Stimulated activated CD8-positive, alpha-beta memory T cell treated with anti-CD3 and anti-CD28 coated beads, Interleukin-15, amount 100 ng/mL, for 24 hours (primary cell): ENCODE data around the gene LYRM4.

ENCODE experiments used
- DNase-seq: peaks from one replicate; pipeline ENCODE4 v3.0.0-alpha.2; 2020; ENCODE audit warnings: low read depth

Gene LYRM4

DNA sequence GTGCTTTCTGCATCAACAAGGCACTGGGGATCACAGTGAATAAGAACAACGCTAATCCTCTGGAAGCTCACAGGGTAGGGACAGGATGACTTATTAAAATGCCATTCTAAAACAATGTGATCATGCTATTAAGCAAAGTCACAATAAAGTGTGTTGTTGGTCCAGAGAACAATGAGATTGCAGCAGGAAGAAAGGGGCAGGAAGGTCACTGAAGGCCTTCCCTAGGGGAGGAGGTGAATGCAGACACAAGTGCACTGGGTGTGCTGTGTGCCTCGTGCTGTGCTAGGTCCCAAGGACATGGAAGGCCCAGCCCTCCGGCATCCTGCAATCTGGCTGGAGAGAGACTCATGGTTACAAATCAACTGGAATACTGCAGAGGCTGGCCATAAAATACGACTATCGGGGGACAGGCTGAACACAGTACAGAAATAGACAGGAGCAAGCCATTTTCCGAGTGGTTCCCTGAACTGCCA, 55.7 kb downstream of the LYRM4 start:
- no peak for DNase-seq

DNA sequence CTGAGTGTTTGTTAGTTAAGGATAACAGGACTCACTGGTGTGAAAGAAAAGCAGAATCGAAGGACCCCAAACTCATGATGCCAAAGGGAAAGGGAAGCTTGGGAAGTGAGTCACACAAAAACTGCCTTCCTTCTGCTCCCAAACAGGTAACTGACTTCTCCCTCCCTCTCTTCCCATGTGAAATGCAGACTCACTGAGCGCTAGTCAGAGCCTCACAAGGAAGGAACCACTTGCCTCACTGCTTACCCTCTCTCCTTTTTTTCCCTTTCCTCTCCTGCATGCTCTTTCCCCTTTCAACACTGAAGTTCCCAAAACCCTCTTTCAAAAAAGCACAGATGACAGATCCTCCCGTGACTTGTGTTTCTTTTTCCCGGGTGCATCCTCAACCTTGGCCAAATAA, 56.4 kb downstream of the LYRM4 start:
- no peak for DNase-seq

DNA sequence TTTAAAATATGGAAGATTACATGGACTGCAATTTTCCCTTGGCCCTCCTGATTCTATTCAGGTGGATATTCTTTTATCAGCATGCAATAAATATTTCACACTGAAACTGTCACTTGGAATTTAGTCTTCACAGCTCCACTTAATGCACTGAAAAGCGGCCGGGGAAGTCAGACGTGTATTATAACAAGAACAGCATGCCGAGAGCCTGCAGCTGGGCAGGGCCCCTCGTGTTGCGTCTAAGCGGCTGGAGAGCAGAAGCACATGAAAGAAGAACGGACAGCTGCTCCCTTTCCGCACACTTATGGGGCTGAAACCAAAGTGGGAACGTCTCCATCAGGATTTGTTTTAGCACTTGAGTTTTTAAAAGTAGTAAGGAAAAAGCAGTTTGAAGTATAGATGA, 57.2 kb downstream of the LYRM4 start:
- DNase-seq: no peak

DNA sequence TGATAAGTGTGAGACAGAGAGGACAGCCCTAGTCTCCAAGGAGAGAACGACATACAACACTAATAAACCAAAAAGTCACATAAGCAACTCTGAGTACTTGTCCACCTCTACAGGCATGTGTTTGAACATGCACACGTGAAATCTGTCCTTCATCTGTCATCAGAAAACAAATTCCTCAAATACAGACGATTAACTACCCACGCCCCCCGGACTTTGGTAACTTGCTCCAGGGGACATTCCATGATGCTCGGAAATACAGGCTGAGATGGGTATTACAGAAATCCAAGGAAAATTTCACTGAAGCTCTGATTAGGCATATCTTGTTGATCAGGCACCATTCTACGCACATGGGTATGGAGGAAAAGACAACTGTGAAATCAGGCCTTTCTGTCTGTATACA, 57.8 kb downstream of the LYRM4 start:
- DNase-seq: no peak

DNA sequence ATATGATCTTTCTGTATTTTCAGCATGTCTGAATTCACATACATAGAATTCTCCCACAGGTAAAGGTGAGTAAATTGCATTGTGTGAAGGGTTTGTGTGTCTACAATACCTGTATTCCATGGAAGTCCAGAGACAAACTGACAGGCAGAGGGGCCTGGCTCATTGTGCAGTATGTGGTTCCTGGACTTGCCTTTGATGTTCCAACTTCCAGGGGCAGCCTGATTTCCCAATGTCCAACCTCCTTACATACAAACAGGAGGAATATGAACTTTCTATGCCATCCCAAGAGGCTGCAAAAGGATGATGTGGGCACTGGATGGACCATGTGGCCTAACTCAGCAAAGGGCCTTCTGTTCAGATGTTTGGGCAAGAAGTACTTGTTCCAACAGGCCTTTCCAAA, 58.5 kb downstream of the LYRM4 start:
- no peak for DNase-seq

DNA sequence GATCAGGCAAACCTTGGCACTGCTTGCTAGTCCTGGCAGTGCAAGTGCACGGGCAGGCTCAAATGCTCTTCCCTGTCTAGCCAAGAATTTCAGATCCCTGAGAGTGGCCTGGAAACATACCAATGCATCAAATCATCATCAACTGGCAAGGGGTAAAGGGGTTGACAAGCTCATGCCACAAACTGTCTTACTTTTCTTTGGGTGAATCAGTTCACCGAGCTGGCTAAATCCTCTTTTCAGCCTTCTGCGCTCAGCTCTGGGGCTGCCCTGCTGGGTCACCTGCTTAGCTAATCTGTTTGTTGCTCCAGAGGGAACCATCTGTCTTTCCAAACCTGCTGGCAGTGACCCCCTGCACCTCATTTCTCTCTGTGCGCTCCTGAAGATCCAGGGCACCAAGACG, 59.5 kb downstream of the LYRM4 start:
- no peak for DNase-seq

DNA sequence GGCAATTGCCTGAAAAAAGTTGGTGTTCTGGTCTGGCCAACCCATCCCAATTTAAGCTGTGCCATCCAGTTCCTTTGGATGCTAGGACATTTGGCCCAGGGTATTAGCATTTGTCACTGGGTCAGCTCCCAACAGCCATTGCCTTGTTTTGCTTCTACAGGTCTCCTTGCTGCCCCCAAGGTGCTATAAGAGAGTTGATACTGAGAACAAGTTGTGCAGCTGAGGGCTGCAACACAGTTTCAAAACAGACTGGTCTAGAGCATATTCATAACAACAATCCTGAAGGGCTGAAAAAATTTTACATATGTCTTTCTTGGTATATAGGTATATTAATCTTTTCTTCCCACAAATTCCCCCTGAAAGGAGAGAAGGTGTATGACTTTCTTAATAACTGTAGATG, 61.0 kb downstream of the LYRM4 start:
- DNase-seq: no peak

DNA sequence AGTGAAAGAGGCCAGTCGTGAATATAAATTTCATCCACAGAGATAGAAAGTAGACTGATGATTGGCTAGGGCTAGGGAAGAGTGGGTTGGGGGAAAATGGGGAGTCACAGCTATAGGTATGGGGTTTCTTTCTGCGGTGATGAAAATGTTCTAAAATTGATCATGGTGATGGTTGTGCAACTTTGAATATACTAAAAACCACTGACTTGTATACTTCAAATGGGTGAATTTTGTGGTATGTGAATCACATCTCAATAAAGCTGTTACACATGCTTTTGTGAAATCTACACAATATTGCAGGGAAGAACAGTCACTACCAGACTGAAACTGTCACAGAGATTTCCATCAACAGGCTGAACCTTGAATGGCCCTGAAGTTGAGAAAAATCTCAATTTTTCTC, 61.5 kb downstream of the LYRM4 start:
- no peak for DNase-seq

DNA sequence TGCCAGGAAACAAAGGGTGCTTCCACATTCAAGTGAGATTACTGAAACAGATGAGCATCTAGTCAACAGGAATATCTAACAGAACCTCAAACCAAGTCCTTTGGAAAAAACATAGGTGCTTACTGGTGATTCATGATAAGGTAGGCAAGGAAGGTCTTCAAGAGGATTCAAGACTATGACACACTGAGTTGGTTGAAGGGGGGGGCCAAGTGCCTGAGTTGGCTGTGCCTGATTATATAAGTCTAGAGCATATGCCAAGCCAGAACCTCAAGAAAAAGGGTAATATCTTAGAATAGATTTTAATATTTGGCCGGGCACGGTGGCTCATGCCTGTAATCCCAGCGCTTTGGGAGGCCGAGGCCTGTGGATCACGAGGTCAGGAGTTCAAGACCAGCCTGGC, 63.7 kb downstream of the LYRM4 start:
- DNase-seq: no peak

DNA sequence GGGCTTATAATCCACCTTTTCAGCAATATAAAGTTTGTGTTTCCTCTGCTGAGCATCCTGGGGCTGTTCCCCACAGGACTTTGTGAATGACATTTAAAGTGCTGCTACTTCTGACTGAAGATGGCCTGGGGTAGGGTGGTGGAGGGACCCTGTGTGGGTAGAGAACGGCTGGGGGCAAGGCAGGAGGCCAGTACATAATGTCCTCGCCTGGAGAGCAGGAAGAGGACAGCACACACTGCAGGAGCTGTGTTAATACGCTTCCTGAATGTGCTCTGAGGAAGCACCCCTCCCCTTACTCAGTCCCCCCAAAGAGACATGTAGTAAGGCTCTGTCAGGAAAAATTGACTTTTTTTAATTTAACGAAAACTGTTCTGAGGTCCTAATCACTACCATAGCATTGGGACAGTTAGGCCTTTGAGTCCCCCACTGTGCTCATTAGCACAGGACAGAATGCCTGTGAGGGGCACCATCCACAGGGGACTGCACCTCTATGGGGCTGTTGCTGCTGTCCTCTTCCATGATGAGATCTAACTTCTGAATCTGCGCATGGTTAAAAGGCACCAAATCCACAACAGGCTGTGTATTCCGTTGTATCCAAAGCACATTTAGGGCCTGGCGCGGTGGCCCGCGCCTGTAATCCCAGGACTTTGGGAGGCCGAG, 68.5 kb downstream of the LYRM4 start:
- DNase-seq: no peak

DNA sequence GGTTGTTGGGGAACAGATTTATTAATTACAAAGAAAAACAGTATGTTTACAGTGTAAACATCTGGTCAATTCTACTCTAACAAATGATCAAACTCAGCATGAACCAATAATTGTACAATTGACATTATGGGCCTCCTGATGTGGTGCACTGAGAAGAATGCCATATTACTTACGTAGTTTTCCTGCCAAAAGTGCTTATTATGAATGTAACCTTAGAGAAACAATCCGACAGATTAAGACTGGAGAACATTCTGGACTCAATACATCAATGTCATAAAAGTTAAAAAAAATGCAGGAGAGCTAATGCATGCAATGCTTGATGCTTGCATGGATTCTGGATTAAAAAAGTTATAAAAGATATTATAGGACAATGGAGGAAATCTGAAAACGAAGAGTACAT, 69.0 kb downstream of the LYRM4 start:
- no peak for DNase-seq

DNA sequence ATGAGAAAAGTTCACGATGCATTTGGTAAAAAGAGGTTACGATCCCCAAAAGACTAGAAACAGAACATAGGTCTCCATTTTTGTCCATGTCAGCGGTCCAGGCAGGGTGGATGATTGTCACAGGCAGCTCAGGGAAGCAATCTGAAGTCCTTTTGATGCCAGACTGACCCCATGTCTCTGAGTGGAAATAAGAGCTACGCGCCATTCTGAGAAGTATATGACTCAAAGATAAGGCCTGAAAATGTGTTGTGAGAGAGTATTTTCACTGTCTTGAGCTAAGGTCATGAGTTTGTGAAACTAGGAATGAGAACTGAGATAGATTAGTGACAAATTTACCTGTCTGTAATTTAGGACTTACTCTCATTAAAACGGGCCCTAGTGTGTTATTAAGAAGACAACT, 69.5 kb downstream of the LYRM4 start:
- DNase-seq: no peak

DNA sequence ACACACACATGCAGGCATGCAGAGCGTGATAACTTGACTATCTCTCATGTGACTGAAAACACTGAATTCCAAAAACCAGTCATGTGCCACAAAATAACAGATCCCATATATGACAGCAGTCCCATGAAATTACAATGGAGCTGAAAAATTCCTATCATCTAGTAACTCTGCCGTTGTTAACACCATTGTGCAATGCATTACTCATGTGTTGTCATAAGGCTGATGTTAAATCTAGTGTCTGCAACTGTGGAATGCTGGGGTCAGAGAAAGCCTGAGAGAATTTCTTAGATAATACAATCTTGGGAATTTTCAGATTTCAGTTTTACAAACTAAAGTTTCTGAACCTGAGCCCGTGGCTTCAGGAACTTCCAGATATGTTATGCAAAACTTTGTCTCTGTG, 70.2 kb downstream of the LYRM4 start:
- no peak for DNase-seq

DNA sequence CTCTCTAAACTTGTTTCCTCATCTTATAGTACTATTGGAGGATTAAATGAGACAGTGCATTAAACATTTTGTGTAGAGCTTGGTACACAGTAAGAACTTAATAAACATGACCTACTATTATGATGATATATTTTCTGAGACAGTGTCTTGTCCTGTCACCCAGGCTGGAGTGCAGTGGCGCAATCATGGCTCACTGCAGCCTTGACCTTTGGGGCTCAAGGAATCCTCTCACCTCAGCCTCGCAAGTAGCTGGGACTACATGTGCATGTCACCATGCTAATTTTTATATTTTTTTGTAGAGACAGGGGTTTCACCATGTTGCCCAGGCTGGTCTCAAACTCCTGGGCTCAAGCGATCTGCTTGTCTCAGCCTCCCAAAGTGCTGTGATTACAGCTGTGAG, 72.1 kb downstream of the LYRM4 start:
- DNase-seq: no peak

DNA sequence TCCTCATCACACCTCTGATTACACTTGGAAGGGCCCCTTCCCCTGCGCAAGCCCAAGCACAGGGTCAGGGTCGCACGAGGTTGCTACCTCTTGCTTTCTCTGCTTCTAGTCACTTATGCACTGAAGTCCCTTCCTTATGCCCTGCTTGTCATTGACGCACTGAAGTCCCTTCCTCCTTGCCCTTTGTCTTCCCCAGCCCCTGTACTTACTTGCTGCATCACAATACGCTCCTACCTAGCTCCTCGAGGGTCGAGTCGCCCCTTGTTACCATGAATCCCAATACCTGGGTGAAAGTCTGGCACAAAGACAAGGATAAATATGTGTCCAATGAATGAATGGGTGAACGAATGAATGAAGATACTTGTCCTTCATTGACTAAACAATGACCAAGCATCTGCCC, 75.9 kb downstream of the LYRM4 start:
- DNase-seq: no peak

DNA sequence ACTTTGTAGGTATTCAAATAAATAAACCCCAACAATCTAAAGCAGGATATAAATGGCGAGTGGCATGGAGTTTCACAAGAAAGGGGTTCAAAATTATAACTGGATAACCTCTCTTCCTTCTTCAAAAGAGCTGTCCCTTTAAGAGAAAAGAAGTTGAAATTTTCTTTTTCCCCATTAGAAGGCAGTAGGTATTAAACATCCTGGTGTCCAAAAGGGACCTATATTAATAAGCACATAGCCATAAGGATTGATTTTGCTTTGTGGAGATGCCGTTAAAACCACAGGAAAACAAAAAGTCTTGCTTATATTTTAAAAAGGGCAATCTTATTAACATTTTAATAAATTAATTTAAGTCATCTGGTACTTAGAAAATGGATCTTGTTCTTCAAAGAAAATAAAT, 76.5 kb downstream of the LYRM4 start:
- no peak for DNase-seq

DNA sequence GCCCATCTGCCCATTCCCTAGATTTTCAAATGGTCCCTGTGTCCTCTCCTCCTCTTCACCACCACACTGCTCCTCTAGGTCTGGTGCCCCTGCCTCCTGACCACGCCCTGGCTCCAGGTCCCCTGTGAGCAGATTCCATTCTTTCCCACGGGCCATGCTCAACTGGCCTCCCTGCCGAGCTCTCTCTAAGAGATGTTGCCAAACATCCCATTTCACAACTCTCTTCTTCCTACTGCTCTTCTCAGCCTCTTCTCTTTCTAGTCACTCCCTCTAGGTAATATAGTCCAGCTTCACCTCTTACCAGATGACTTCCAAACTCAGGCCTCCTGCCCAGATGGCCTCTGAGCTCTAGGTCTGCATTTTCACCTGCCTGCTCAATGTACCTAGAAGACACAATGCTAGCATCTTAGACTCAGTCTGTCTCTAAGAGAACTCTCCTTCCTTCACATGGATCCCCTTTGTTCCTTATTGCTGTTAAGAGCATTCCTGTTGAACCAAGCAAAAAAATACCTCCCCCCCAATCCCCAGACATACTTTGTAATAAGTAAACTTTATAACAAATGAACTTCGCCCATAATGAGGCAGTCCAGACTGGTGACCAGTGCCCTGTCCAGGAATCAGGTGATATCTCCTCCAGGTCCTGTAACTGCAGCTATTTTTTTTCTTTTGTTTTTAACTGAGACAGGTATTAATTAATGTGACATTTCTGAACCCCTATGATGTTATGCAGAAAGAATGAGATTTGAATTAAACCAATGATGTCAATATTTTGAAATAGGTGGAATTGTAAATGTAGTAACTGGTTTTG, 79.0 kb downstream of the LYRM4 start:
- DNase-seq: no peak

DNA sequence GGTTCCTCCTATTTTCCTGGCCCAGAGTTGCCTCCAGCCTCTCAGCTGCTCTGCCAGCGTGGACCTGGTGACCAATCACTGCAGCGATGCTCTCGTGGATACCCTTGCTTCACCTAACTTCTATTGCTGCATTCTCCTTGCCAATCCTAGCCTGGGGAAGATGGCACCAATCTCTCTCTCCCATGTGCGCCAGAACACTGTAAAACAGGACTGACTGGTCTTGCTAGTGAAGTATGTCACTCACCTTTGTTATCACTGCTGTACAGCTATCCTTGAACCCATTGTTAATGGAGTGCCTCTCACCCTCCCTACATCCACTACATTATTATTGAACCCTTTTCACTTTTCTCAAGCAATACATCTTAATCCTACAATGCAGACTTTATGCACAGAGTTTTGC, 80.1 kb downstream of the LYRM4 start:
- no peak for DNase-seq

DNA sequence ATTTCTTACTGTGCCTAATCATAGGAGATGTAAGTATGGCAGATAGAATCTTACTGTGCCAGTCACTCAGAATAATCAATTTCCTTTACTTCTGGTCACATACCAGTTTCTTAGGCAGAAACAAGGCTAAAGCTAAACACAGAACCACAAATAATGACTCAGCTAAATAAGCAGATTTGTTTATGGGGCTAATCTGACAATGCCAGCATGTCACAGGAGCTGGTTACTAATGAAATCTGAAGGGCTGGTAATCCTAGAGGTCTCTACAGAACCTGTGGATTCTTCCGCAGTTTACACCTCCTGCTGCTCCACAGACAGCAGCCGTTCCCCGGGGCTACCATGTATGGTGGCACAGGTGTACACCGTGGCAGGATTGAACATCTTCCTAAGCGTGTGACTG, 80.8 kb downstream of the LYRM4 start:
- DNase-seq: no peak

DNA sequence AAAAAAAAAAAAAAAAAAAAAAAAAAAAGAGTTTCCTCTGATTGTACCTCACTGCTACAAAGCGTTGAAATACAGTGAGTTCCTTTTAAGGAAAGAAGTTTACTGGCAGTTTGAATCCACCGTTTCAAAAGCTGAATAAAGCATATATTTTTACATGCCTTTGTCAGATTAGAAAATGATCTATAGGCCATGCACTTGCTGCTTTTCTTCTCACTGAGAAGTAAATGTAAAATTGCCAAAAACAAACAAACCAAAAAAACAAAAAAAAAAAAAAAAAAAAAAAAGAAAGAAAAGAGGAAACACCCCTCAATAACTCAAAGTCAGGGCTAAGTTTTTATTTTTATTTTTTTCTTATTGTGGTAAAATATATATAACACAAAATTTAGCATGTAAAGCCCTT, 81.9 kb downstream of the LYRM4 start:
- no peak for DNase-seq

DNA sequence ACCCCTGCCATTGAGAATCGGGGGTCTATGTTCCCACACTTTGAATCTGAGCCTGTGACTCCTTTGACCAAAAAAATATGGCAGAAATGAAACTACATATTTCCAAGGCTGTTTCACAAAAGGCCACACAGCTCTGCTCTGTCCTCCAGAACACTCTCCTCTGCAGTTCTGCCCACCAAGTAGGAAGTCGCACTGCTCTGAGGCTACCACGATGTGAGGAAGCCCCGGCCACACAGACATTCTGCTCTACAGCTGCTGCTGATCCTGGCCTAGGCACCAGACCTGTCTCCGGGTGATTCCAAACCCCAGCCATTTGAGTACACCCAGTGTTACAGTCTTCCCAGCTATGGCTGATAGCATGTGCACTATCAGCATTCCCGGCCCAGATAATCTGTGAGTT, 85.1 kb downstream of the LYRM4 start:
- DNase-seq: no peak

DNA sequence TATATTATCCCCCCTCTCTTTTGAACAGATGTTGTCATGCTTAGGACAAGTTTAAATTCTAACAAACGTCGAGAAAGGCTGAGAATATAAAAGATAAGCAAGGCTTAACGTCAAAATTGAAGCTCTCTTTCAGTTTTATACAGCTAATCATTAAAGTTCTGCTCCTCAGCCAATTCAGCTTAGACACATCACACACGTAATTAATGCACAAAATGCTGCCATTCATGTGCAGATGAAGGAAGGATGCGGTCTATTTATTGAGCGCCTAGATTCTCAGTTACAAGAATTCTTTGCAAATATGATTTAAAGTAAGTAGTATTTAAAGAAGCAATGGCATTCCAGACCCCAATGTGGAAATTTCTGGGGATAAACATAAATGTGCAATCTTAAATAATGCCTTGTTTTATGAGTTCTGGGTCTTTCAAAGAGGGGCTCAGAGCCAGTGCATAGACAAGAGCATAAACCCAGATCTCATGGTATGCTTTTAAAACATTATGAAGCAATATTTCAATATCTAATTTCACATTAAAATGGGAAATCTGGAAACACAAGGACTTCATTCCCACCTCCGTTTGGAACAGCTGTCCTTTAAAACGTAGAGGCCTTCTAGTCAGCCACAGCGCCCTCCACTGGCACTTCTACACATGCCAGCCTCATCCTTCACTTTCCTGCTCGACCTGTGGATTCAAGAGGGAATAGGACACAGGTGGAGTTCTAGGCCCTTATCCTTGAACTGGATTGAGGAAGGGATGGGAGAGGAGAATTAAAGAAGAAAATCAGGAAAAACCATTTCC, 85.8 kb downstream of the LYRM4 start:
- no peak for DNase-seq

DNA sequence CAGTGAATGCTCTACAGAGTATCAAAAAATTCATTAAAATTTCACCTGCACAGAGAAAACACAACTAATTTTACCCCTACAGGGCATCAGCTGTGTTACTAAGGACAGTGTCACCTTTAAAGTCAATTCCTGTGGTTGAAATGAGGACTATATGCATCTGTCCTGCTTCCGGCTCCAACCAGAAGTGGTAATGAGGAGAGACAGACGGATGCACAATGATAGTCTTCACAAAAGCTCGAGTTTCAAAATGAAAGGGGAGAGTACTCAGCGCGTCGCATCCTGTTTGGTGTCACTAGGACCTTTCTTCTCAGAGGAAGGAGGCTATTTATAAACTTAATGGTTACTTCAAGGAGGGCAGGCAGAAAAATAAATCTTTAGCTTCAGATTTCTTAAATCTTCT, 86.5 kb downstream of the LYRM4 start:
- DNase-seq: no peak
